DOHH2 (cell line): Measurements from ENCODE around the gene CD52.

ENCODE experiments used
- H3F3A ChIP-seq: fragments of 200-600 bp; sonication (generic), shearing (Covaris generic); 2 replicates; pipeline ENCODE4 v1.6.0; 2016; ENCODE audit warnings: antibody characterized with exemption, mild to moderate bottlenecking; ENCODE audit not compliant: control insufficient read depth, insufficient read depth
- H3K27ac ChIP-seq: fragments of 200-600 bp; sonication (generic); 2 replicates; pipeline ENCODE4 v1.5.1; 2014; ENCODE audit warnings: low read depth, mild to moderate bottlenecking, low read length, moderate library complexity
- H3K27me3 ChIP-seq: fragments of 200-600 bp; sonication (generic); 2 replicates; pipeline ENCODE4 v1.6.1; 2014; ENCODE audit warnings: mild to moderate bottlenecking, low read length, mixed read lengths; ENCODE audit not compliant: control insufficient read depth
- H3K36me3 ChIP-seq: fragments of 200-600 bp; sonication (generic); 2 replicates; pipeline ENCODE4 v1.6.1; 2014; ENCODE audit warnings: mild to moderate bottlenecking, low read length, moderate library complexity, mixed read lengths; ENCODE audit not compliant: control insufficient read depth
- H3K4me1 ChIP-seq: fragments of 200-600 bp; sonication (generic); 2 replicates; pipeline ENCODE4 v1.6.1; 2014; ENCODE audit warnings: mild to moderate bottlenecking, low read length, mixed read lengths; ENCODE audit not compliant: control insufficient read depth
- H3K4me2 ChIP-seq: fragments of 200-600 bp; sonication (generic); 2 replicates; pipeline ENCODE4 v1.6.0; 2014; ENCODE audit warnings: mild to moderate bottlenecking, low read length, moderate library complexity
- H3K4me3 ChIP-seq: fragments of 200-600 bp; sonication (generic); 2 replicates; pipeline ENCODE4 v1.5.1; 2014; ENCODE audit warnings: mild to moderate bottlenecking, low read length, mixed read lengths
- H3K79me2 ChIP-seq: fragments of 200-600 bp; sonication (generic); 2 replicates; pipeline ENCODE4 v1.6.1; 2014; ENCODE audit warnings: mild to moderate bottlenecking, low read length, mixed read lengths; ENCODE audit not compliant: control insufficient read depth
- H3K9me2 ChIP-seq: fragments of 200-600 bp; sonication (generic); replicated peaks from 2 replicates; pipeline ENCODE4 v1.6.1; 2014; ENCODE audit warnings: mild to moderate bottlenecking, low read length, mixed read lengths; ENCODE audit not compliant: control insufficient read depth
- H3K9me3 ChIP-seq: fragments of 200-600 bp; sonication (generic); 2 replicates; pipeline ENCODE4 v1.6.1; 2014; ENCODE audit warnings: antibody characterized with exemption, low read length, mixed read lengths; ENCODE audit not compliant: control insufficient read depth, insufficient read depth
- H4K20me1 ChIP-seq: fragments of 200-600 bp; sonication (generic); 2 replicates; pipeline ENCODE4 v1.6.0; 2014; ENCODE audit warnings: low read depth, mild to moderate bottlenecking, antibody characterized with exemption, low read length, moderate library complexity; ENCODE audit not compliant: control insufficient read depth, insufficient read depth
- CTCF ChIP-seq: fragments of 200-600 bp; sonication (generic); IDR thresholded peaks from one replicate; pipeline ENCODE4 v1.5.1; 2014; ENCODE audit warnings: antibody characterized with exemption, mild to moderate bottlenecking, low read depth, low read length; ENCODE audit not compliant: poor library complexity, severe bottlenecking
- EZH2phosphoT487 ChIP-seq: fragments of 200-600 bp; sonication (generic); IDR thresholded peaks from 2 replicates; pipeline ENCODE4 v1.6.1; 2017; ENCODE audit warnings: borderline replicate concordance, mild to moderate bottlenecking, antibody characterized with exemption, low read length, moderate library complexity, mixed read lengths

CD52 gene

DNA sequence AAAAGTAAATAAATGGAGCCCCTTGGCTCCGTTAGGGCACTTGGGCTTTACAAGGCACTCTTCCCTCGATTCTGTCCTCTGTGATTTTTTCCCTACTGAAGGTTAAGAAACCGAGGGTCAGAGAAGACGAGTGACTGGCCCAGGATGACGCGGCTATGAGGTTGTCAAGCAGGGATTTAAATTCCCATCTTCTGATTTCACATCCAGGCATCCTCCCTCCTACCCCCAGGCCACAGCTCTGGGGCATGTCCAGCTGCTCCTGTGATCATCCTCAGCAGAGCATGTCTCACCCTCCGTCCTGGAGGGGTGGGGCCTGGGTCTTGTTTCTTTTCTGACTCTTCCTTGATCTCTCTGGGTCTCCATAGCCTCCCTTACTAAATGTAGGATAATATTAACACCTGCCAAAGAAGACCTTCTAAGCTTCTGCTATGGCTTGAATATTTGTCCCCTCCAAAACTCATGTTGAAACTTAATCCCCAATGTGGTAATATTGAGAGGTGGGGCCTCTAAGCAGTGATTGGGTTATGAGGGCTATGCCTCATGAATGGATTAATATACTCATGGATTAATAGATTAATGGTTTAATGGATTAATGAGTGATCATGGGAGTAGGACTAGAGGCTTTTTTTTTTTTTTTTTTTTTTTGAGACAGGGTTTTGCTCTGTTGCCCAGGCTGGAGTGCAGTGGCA, 31.6 kb downstream of the CD52 start:
- no peaks in the 10 kb centered on the region for H4K20me1 ChIP-seq
- no peak overlapping the region for H3K4me3 ChIP-seq
- no peak overlapping the region for H3K4me2 ChIP-seq
- TF ChIP-seq CTCF (no peak), EZH2phosphoT487 (no peak)
- no peak overlapping the region for H3K27ac ChIP-seq
- H3K79me2 ChIP-seq, result no peaks in the 10 kb centered on the region
- H3K36me3 ChIP-seq, result no peaks in the 10 kb centered on the region
- H3K9me3 ChIP-seq, result no peaks in the 10 kb centered on the region
- no peaks in the 10 kb centered on the region for H3K9me2 ChIP-seq
- H3K27me3 ChIP-seq, result no peaks in the 10 kb centered on the region
- no peaks in the 10 kb centered on the region for H3F3A ChIP-seq
- no peaks in the 10 kb centered on the region for H3K4me1 ChIP-seq

DNA sequence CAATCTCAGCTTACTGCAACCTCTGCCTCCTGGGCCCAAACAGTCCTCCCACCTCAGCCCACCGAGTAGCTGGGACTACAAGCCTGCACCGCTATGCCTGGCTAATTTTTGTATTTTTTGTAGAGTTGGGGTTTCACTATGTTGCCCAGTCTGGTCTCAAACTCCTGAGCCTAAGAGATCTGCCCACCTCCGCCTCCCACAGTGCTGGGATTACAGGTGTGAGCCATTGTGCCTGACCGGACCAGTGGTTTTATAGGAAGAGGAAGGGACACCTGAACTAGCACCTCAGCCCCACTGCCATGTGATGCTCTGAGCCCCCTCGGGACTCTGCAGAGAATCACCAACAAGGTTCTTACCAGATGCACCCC, 32.1 kb downstream of the CD52 start:
- Histone ChIP-seq H3K4me2 (no peak overlapping the region), H3K4me1 (no peaks in the 10 kb centered on the region), H3K27me3 (no peaks in the 10 kb centered on the region), H3K79me2 (no peaks in the 10 kb centered on the region), H3K4me3 (no peak overlapping the region), H3K27ac (no peak overlapping the region), H4K20me1 (no peaks in the 10 kb centered on the region), H3K9me3 (no peaks in the 10 kb centered on the region), H3K9me2 (no peaks in the 10 kb centered on the region), H3F3A (no peaks in the 10 kb centered on the region), H3K36me3 (no peaks in the 10 kb centered on the region)
- no peak for TF ChIP-seq CTCF

DNA sequence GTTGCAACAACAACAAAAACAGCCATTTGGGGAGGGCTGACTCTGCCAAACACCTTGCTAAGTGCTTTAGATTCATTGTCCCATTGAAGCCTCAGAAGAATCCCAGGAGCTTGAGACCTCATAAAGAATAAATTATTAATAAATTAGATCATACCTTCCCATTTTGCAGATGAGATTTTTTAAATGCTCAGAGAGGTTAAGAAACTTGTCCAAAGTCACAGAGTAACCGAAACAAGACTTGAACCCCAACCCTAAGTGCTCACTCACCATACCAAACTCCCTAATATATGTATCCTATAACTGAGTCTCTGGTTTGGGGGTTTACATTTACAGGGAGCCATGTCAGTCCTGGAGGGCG, 32.6 kb downstream of the CD52 start:
- TF ChIP-seq EZH2phosphoT487, result no peak
- TF ChIP-seq CTCF, result no peak
- no peak overlapping the region for H3K4me3 ChIP-seq
- H3K27me3 ChIP-seq, result no peaks in the 10 kb centered on the region
- no peaks in the 10 kb centered on the region for H3K4me1 ChIP-seq
- no peaks in the 10 kb centered on the region for H3K36me3 ChIP-seq
- no peaks in the 10 kb centered on the region for H3F3A ChIP-seq
- H3K9me2 ChIP-seq, result no peaks in the 10 kb centered on the region
- H4K20me1 ChIP-seq, result no peaks in the 10 kb centered on the region
- H3K4me2 ChIP-seq, result no peak overlapping the region
- no peaks in the 10 kb centered on the region for H3K9me3 ChIP-seq
- H3K79me2 ChIP-seq, result no peaks in the 10 kb centered on the region
- no peak overlapping the region for H3K27ac ChIP-seq
